PC-9 (cell line): ENCODE data around the gene CDH22. TPM values are rescaled to one million over a fixed set of nuclear protein-coding genes. Genes with fewer than 3 reads are reported as not detected.

Source experiments
- BruUV-seq: library from RNA; stranded (reverse); fragments of 400-500 nt; replicated peaks from 2 replicates; lab custom pipeline; 2021; lab: Mats Ljungman, UMichigan
- CTCF ChIA-PET: fragments of 300-600 bp; sonication (Branson Sonifier 250); formaldehyde crosslinking; loops from one replicate; lab custom pipeline; 2022; ENCODE audit warnings: antibody characterized with exemption; lab: Charles Lee
- POLR2A ChIA-PET: fragments of 300-600 bp; sonication (Branson Sonifier 250); formaldehyde crosslinking; loops from one replicate; lab custom pipeline; 2022; ENCODE audit warnings: antibody characterized with exemption; ENCODE audit not compliant: unreplicated experiment; lab: Charles Lee
- DNase-seq, 2 experiments: peaks; one replicate each; pipeline versions ENCODE4 v3.0.0 to v3.0.0-alpha.2; 2015 to 2022; ENCODE audit warnings: mixed read lengths in 1 of 2
- H2AFZ ChIP-seq: fragments of 200-600 bp; sonication (generic); 2 replicates; pipeline ENCODE4 v1.8.1; 2017; ENCODE audit warnings: antibody characterized with exemption
- H3F3A ChIP-seq: fragments of 200-600 bp; sonication (generic); 2 replicates; pipeline ENCODE4 v1.8.1; 2017; ENCODE audit warnings: antibody characterized with exemption, mild to moderate bottlenecking, low read depth; ENCODE audit not compliant: insufficient read depth
- H3K27ac ChIP-seq: fragments of 200-600 bp; sonication (generic); 2 replicates; pipeline ENCODE4 v1.6.1; 2016; ENCODE audit warnings: mixed run types
- H3K27me3 ChIP-seq: fragments of 200-600 bp; sonication (generic); 2 replicates; pipeline ENCODE4 v1.6.1; 2016; ENCODE audit warnings: low read depth, mixed run types; ENCODE audit not compliant: insufficient read depth
- H3K36me3 ChIP-seq: fragments of 200-600 bp; sonication (generic); 2 replicates; pipeline ENCODE4 v1.6.1; 2016; ENCODE audit warnings: low read depth, mixed run types
- H3K4me1 ChIP-seq: fragments of 200-600 bp; sonication (generic); replicated peaks from 2 replicates; pipeline ENCODE4 v1.6.1; 2016; ENCODE audit warnings: mixed run types; ENCODE audit not compliant: insufficient read depth
- H3K4me2 ChIP-seq: fragments of 200-600 bp; sonication (generic); 2 replicates; pipeline ENCODE4 v1.6.1; 2017; ENCODE audit warnings: mixed run types
- H3K4me3 ChIP-seq: fragments of 200-600 bp; sonication (generic); 2 replicates; pipeline ENCODE4 v1.6.1; 2016; ENCODE audit warnings: mixed run types
- H3K79me2 ChIP-seq: fragments of 200-600 bp; sonication (generic); 2 replicates; pipeline ENCODE4 v1.6.1; 2017; ENCODE audit warnings: low read depth, mixed run types
- H3K9me2 ChIP-seq: fragments of 200-600 bp; sonication (generic); 2 replicates; pipeline ENCODE4 v1.8.1; 2017; ENCODE audit warnings: mild to moderate bottlenecking; ENCODE audit not compliant: insufficient read depth
- H3K9me3 ChIP-seq: fragments of 200-600 bp; sonication (generic); 2 replicates; pipeline ENCODE4 v1.8.1; 2016; ENCODE audit warnings: low read depth; ENCODE audit not compliant: insufficient read depth
- H4K20me1 ChIP-seq: fragments of 200-600 bp; sonication (generic); 2 replicates; pipeline ENCODE4 v1.8.1; 2017; ENCODE audit not compliant: insufficient read depth
- CTCF ChIP-seq: fragments of 200-600 bp; sonication (generic); conservative IDR thresholded peaks from 2 replicates; pipeline ENCODE4 v1.6.1; 2017; ENCODE audit warnings: mixed run types, antibody characterized with exemption, mild to moderate bottlenecking, moderate library complexity
- EZH2 ChIP-seq: fragments of 200-600 bp; sonication (generic); IDR thresholded peaks from 2 replicates; pipeline ENCODE4 v1.8.0; 2017; ENCODE audit warnings: antibody characterized with exemption, low read depth
- intact Hi-C: fragments of 100-400 bp; cut with micrococcal nuclease; formaldehyde crosslinking; loops from one replicate; pipeline ENCODE4 v1.10.0; 2022; ENCODE audit not compliant: unreplicated experiment
- total RNA-seq: library from RNA; stranded (reverse); gene quantifications from 2 replicates; pipeline ENCODE4 v1.2.3, GENCODE V29; 2021

CDH22 gene
- total RNA-seq, 1 experiment from 2014 or later, result not detected

- H3K27me3 ChIP-seq, result peaks cover 95% of the 10 kb centered on the region
- no peak overlapping the region for H2AFZ ChIP-seq
- ChIA-PET CTCF (no interaction called here), POLR2A (no interaction called here)
- H3K4me1 ChIP-seq, result no peaks in the 10 kb centered on the region
- H3K36me3 ChIP-seq, result no peaks in the 10 kb centered on the region
- H4K20me1 ChIP-seq, result no peaks in the 10 kb centered on the region; the same call in 1 of the 2 replicates
- H3K4me3 ChIP-seq, result no peak overlapping the region
- TF ChIP-seq EZH2 (no peak), CTCF (no peak)
- no peaks in the 10 kb centered on the region for H3F3A ChIP-seq
- H3K9me2 ChIP-seq, result no peaks in the 10 kb centered on the region
- H3K9me3 ChIP-seq, result no peaks in the 10 kb centered on the region
- DNase-seq, result no peak
- intact Hi-C loops, result no loop called here
- no peak overlapping the region for H3K4me2 ChIP-seq
- no TSS peak for BruUV-seq
- no peaks in the 10 kb centered on the region for H3K79me2 ChIP-seq
- H3K27ac ChIP-seq, result no peak overlapping the region
Measured at GRCh38 chr20:46154796-46155195, 153.5 kb downstream of the CDH22 start.

DNA sequence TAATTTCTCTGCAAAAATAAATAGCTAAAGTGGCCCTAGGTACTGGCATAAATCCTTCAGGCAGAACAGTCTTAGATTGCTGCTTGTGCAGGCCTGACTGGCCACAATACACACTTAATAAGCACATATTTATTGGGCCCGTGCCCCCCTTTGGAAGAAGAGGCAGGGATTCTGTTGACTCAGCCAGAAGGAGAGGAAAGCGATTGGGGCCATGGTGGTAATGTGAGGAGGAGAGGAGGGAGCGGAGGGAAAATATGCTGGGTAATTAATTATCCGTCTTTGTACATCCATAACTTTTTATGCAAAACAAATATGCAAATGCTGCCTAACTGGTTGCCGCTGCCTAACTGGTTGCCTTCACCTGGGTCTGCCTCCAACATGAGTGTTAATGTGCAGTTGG lies 154.0 kb downstream of the CDH22 start:
- Histone ChIP-seq H3K79me2 (no peaks in the 10 kb centered on the region), H3K9me2 (no peaks in the 10 kb centered on the region), H3K4me3 (no peak overlapping the region), H4K20me1 (no peaks in the 10 kb centered on the region; the same call in 1 of the 2 replicates), H3K27ac (no peak overlapping the region), H3K4me2 (no peak overlapping the region), H3K4me1 (no peaks in the 10 kb centered on the region), H3K27me3 (peaks cover 95% of the 10 kb centered on the region), H3F3A (no peaks in the 10 kb centered on the region), H2AFZ (no peak overlapping the region), H3K36me3 (no peaks in the 10 kb centered on the region), H3K9me3 (no peaks in the 10 kb centered on the region)
- no peak for DNase-seq
- ChIA-PET POLR2A (no interaction called here), CTCF (no interaction called here)
- intact Hi-C loops, result no loop called here
- TF ChIP-seq CTCF (no peak), EZH2 (no peak)
- no TSS peak for BruUV-seq

DNA sequence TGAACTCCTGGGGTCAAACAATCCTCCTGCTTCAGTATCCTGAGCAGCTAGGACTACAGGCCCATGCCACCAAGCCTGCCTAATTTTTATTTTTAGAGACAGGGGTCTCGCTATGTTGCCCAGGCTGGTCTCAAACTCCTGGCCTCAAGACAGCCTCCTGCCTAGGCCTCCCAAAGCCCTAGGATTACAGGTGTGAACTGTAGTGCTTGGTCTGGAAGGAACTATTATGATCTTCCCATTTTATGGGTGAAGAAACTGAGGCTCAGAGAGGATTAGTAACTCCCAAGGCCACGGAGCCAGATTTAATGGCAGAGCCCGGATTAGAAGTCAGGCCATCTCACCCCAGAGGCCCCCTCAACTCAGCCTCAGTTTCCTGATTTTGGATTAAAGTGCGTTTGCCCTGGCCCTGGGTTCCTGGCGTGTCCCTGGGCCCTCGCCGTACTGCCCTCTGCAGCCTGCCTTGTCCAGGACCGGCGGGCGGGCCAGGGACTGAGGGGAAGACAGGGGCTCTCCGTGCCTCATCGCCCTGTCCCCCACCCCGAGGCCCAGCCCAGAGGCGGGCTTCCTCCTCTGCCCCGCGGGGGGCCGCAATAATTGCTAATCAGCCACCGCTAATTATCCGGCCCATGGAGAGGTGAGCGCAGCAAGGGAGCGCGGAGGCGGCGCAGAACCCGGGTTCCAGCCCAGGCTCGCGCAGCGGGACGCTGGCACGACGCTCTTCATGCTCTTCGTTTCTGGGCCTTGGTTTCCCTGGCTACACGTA lies 155.3 kb downstream of the CDH22 start:
- TF ChIP-seq CTCF (no peak), EZH2 (no peak)
- CTCF ChIA-PET, result no interaction called here
- Histone ChIP-seq H3K79me2 (no peaks in the 10 kb centered on the region), H3F3A (no peaks in the 10 kb centered on the region), H3K27me3 (peaks cover 95% of the 10 kb centered on the region), H3K27ac (no peak overlapping the region), H3K9me3 (no peaks in the 10 kb centered on the region), H3K4me3 (no peak overlapping the region), H2AFZ (no peak overlapping the region), H3K4me2 (no peak overlapping the region), H3K4me1 (no peaks in the 10 kb centered on the region), H3K9me2 (no peaks in the 10 kb centered on the region), H3K36me3 (no peaks in the 10 kb centered on the region), H4K20me1 (no peaks in the 10 kb centered on the region; the same call in 1 of the 2 replicates)
- BruUV-seq, result no TSS peak
- intact Hi-C loops, result no loop called here
- no peak for DNase-seq
- POLR2A ChIA-PET, result no interaction called here
